Hematopoietic multipotent progenitor cell treated with erythropoietin and hydrocortisone succinate and interleukin-3 and kit ligand, for 15 days (in vitro differentiated cells): ENCODE results near the gene PAPSS2.

Experiments used
- DNase-seq: peaks from one replicate; pipeline ENCODE4 v3.0.0-alpha.2; 2015; ENCODE audit warnings: low spot score

The PAPSS2 gene

DNA sequence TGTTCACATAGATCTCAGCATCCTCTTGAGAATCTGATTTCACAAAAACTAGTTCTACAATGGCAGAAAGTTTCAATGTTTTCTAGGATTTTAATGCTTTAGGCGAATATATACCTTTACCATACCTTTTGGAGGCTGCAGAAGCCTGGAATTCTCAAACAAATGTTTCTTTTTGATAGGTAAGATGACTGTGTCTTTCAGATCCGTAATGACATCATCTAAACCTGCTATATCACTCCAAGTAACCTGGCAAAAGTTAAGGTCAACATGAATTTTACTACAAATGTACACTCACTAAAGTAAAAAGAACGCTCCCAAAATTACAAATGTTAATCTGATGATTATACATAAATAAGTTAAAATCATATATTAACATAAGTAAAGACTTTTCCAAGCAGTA lies 130.5 kb downstream of the PAPSS2 start:
- no peak for DNase-seq

DNA sequence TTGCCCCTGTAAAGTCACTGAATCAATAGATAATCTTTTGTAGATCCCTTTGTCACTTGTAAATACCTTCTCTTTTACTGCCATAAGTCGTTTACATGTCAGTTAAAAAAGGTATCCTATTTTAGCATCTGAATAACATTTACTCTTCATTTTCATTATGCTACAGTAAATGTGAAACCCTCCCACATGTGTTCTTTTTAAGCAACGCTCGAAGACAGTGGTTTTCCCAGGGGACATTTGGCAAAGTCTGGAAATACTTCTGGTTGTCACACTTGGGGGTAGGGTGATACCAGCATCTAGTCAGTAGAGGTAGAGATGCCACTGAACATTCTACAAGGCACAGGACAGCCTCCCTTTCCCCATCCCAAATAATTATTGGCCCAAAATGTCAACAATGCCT lies 134.6 kb downstream of the PAPSS2 start:
- DNase-seq: no peak
